GM21619 (cell line): ENCODE results near the gene GALR3.

Source experiments
- ATAC-seq: cut with Tn5 transposase; IDR thresholded peaks from one replicate; pipeline ENCODE4 v1.9.1; 2021; ENCODE audit not compliant: unreplicated experiment

The GALR3 gene

DNA sequence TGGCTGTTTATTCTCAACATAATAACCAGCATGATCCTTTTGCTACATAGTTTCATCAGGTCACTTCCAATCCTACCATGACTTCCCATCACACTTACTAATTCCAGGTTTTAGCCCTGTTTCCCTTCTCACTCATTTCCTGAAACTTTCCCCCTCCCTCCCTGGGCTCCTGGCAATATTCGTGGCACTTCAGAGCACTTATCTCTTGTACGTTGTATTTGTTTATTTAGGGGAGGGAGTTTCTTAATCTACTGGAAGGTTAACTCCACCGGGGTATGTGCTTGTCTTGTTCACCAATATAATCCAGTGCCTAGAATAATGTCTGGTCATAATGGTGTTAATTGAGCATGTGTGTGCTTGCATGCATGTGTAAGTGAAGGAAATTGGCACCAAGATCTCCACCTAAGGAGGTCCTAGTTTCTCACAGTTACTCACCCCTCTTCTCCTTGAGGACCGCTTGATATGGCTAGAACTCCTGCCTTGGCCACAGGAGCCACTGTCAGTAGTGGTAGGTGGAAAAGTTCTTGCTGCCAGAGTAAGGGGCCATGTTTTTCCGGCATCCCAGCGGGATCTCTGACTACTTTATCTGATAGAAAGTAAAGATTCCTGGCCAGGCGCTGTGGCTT lies 37.7 kb downstream of the GALR3 start:
- ATAC-seq: no peak

DNA sequence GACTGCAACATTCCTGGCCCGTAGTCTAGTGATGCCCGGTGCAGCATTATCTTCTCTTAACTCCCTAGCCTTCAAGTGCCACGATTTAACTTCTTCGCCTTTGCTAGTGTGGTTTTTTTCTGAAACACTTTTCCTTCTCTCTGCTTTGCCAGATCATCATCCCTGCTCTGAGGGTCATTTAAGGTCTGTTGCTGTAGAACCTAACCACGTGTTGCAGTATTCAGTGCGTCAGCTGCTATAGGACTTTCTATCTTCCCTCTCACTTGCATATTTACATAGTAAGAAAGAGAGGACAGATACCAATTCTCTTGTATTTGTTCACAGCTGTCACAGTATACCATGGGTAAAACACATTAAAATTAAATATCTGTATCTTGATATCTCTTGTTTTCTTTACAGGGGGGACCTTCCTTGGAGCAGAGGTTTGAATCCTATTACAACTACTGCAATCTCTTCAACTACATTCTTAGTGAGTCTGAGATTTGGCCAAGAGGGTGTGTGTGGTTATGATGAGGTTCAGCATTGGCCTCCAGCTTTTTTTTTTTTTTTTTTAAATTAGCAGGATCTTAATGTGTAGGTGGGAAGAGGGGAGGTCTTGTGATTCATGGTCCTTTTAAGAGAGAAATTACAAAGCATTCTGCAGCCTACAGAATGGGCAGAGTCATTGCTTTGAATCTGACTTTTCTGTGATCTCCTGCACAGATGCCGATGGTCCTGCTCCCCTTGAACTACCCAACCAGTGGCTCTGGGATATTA lies 39.6 kb downstream of the GALR3 start:
- no peak for ATAC-seq

DNA sequence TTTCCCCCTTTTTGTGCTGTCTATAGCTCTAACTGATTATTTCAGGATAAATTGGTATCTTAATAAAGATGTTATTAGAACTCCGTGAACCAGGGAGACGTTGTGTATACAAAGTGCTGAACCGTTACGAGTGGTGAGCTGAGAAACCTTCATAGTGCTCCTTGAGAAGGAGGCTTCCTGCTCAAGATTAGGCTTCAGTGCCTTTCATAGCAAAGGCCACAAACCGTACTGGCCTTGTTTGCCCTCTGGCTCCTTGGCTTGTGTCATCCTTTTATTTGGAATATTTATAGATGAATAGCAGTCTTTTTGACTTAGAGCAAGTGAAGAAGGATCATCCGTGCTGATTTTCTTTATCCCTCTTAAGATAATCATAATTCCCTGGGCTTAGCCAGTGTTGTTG lies 42.3 kb downstream of the GALR3 start:
- ATAC-seq: no peak

DNA sequence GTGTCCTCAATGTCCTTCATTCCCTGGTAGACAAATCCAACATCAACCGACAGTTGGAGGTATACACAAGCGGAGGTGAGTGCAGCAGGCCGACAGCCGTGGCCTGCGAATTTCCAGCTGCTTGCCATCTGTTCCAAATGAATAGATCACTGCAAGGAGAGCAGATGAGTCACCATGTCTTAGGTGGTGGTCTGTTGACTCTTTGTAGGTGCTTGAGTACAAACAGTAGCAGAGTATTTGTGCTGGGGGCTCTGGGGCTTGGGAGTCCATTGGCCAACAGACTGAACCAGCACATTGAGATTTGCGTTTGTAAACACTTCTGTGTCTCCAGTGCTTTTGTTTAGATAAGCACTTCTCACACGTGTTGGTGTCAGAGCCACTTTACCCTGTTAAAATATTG lies 47.1 kb downstream of the GALR3 start:
- no peak for ATAC-seq
